A172 (cell line): ENCODE measurements around the gene SAMD11. TPM values are rescaled to one million over a fixed set of nuclear protein-coding genes. Genes with fewer than 3 reads are reported as not detected.
"Not testable (repeated sequence)": the region's sequence is repeated elsewhere in the genome, so short reads cannot be mapped to it uniquely, and the experiment has no call there.

ENCODE experiments used
- DNase-seq: peaks from one replicate; pipeline ENCODE4 v3.0.0-alpha.2; 2015; ENCODE audit warnings: low spot score
- total RNA-seq: library from RNA; depleted of rRNA; stranded (reverse); fragments of >200 nt; shearing (Covaris generic); gene quantifications from 2 replicates; pipeline ENCODE4 v1.2.3, GENCODE V29; 2014

SAMD11 gene
- total RNA-seq, 1 experiment from 2014 or later: 62.7 TPM

- no peak for DNase-seq
Observed at GRCh38 chr1:974687-975328, 51.1 kb downstream of the SAMD11 start.

- no peak for DNase-seq
Observed at GRCh38 chr1:975365-975764, 51.6 kb downstream of the SAMD11 start.

- DNase-seq: peak; percentile 66
Observed at GRCh38 chr1:975896-976683, 52.4 kb downstream of the SAMD11 start.

- DNase-seq: not testable (repeated sequence)
Observed at GRCh38 chr1:976791-977190, 53.1 kb downstream of the SAMD11 start.

- DNase-seq: no peak
Observed at GRCh38 chr1:978069-978834, 54.5 kb downstream of the SAMD11 start.

- no peak for DNase-seq
Observed at GRCh38 chr1:978835-979743, 55.4 kb downstream of the SAMD11 start.

- DNase-seq: no peak
Observed at GRCh38 chr1:979744-980072, 56.0 kb downstream of the SAMD11 start.

GRCh38 chr1:980137-980571 lies 56.4 kb downstream of the SAMD11 start:
- DNase-seq: no peak

GRCh38 chr1:980602-981395 lies 57.1 kb downstream of the SAMD11 start:
- DNase-seq: no peak

GRCh38 chr1:981491-981954 lies 57.8 kb downstream of the SAMD11 start:
- DNase-seq: no peak

GRCh38 chr1:981955-982558 lies 58.3 kb downstream of the SAMD11 start, which contains the start of gene PERM1:
PERM1 (minus strand) TSS chr1:982093; CDS start chr1:981029, 1,064 bp downstream.
- DNase-seq: no peak

GRCh38 chr1:982765-983436 lies 59.2 kb downstream of the SAMD11 start:
- no peak for DNase-seq

GRCh38 chr1:983798-984475 lies 60.2 kb downstream of the SAMD11 start:
- DNase-seq: no peak

GRCh38 chr1:984476-984814 lies 60.7 kb downstream of the SAMD11 start:
- no peak for DNase-seq

GRCh38 chr1:985126-985525 lies 61.4 kb downstream of the SAMD11 start:
- DNase-seq: no peak

- not testable (repeated sequence) for DNase-seq
Observed at GRCh38 chr1:988061-988460, 64.3 kb downstream of the SAMD11 start.

GRCh38 chr1:991275-991674 lies 67.6 kb downstream of the SAMD11 start:
- not testable (repeated sequence) for DNase-seq

GRCh38 chr1:991895-992294 lies 68.2 kb downstream of the SAMD11 start:
- DNase-seq: no peak

GRCh38 chr1:992362-992761 lies 68.6 kb downstream of the SAMD11 start:
- DNase-seq: no peak
